Progenitor cell of endocrine pancreas (in vitro differentiated cells): ENCODE measurements around the gene TRPV5. TPM values are rescaled to one million over a fixed set of nuclear protein-coding genes. Genes with fewer than 3 reads are reported as not detected.

ENCODE experiments used
- DNase-seq: peaks from one replicate; pipeline ENCODE4 v3.0.0; 2021; ENCODE audit warnings: low spot score; ENCODE audit not compliant: unreplicated experiment
- H3K27ac Mint-ChIP-seq: 2 replicates; pipeline ENCODE4 v1.8.0; 2021; ENCODE audit warnings: mild to moderate bottlenecking, moderate library complexity, mixed read lengths
- H3K27me3 Mint-ChIP-seq: 2 replicates; pipeline ENCODE4 v1.8.0; 2021; ENCODE audit warnings: mixed read lengths
- H3K36me3 Mint-ChIP-seq: 2 replicates; pipeline ENCODE4 v1.8.0; 2022; ENCODE audit warnings: mixed read lengths; ENCODE audit not compliant: insufficient read depth
- H3K4me1 Mint-ChIP-seq: 2 replicates; pipeline ENCODE4 v1.8.0; 2021; ENCODE audit warnings: low read depth, mixed read lengths
- H3K4me3 Mint-ChIP-seq: 2 replicates; pipeline ENCODE4 v1.8.0; 2021; ENCODE audit warnings: low read depth, mild to moderate bottlenecking, moderate library complexity, mixed read lengths
- H3K9me3 Mint-ChIP-seq: 2 replicates; pipeline ENCODE4 v1.8.0; 2021; ENCODE audit warnings: low read depth, mixed read lengths
- CTCF ChIP-seq: fragments of 200-600 bp; sonication (generic); IDR thresholded peaks from one replicate; pipeline ENCODE4 v1.5.0; 2021; ENCODE audit warnings: antibody characterized with exemption, mild to moderate bottlenecking; ENCODE audit not compliant: unreplicated experiment
- total RNA-seq: library from RNA; stranded (reverse); gene quantifications from 2 replicates; pipeline ENCODE4 v1.2.1, GENCODE V29; 2021

Gene TRPV5
- total RNA-seq, 1 donor from 2014 or later, result 0.14 TPM

GRCh38 chr7:142897691-142898090 is 35.9 kb downstream of the TRPV5 start:
- peaks cover 37% of the 10 kb centered on the region for H3K27me3 Mint-ChIP-seq
- H3K4me3 Mint-ChIP-seq, result no peak overlapping the region
- no peak for TF ChIP-seq CTCF
- H3K27ac Mint-ChIP-seq, result no peak overlapping the region
- H3K9me3 Mint-ChIP-seq, result peaks cover 8% of the 10 kb centered on the region
- H3K36me3 Mint-ChIP-seq, result peaks cover 3% of the 10 kb centered on the region
- DNase-seq, result no peak
- H3K4me1 Mint-ChIP-seq, result peaks cover 28% of the 10 kb centered on the region

- no peak for TF ChIP-seq CTCF
- Mint-ChIP-seq H3K4me1 (peaks cover 24% of the 10 kb centered on the region), H3K27ac (peak overlapping the region; percentile 23), H3K9me3 (peaks cover 2% of the 10 kb centered on the region), H3K36me3 (no peaks in the 10 kb centered on the region), H3K27me3 (peaks cover 38% of the 10 kb centered on the region), H3K4me3 (no peak overlapping the region)
- DNase-seq, result no peak
Observed at GRCh38 chr7:142896741-142897379, 36.7 kb downstream of the TRPV5 start.

- Mint-ChIP-seq H3K36me3 (no peaks in the 10 kb centered on the region), H3K4me1 (peaks cover 17% of the 10 kb centered on the region), H3K4me3 (no peak overlapping the region), H3K9me3 (no peaks in the 10 kb centered on the region), H3K27ac (peak overlapping the region; percentile 15), H3K27me3 (peaks cover 42% of the 10 kb centered on the region)
- TF ChIP-seq CTCF, result no peak
- DNase-seq, result no peak
Observed at GRCh38 chr7:142896151-142896550, 37.4 kb downstream of the TRPV5 start.

GRCh38 chr7:142894985-142895593 is 38.5 kb downstream of the TRPV5 start:
- H3K4me1 Mint-ChIP-seq, result peaks cover 14% of the 10 kb centered on the region
- no peak overlapping the region for H3K4me3 Mint-ChIP-seq
- no peak for DNase-seq
- H3K9me3 Mint-ChIP-seq, result no peaks in the 10 kb centered on the region
- no peak overlapping the region for H3K27ac Mint-ChIP-seq
- no peaks in the 10 kb centered on the region for H3K36me3 Mint-ChIP-seq
- peaks cover 42% of the 10 kb centered on the region for H3K27me3 Mint-ChIP-seq
- no peak for TF ChIP-seq CTCF

GRCh38 chr7:142894112-142894984 is 39.2 kb downstream of the TRPV5 start:
- H3K9me3 Mint-ChIP-seq, result no peaks in the 10 kb centered on the region
- DNase-seq, result no peak
- no peaks in the 10 kb centered on the region for H3K36me3 Mint-ChIP-seq

More at GRCh38 chr7:142894112-142894984, 39.2 kb downstream of the TRPV5 start:
- Mint-ChIP-seq H3K4me1 (peaks cover 11% of the 10 kb centered on the region), H3K4me3 (no peak overlapping the region), H3K27ac (no peak overlapping the region), H3K27me3 (peaks cover 42% of the 10 kb centered on the region)
- TF ChIP-seq CTCF, result no peak
